Peyer's patch (tissue), 4 donors: ENCODE data around the gene SMPD1.

ENCODE experiments used
- POLR2A ChIP-seq, 2 donors: fragments of 450-650 bp; IDR thresholded peaks; one replicate each; pipeline ENCODE4 v1.5.1; 2017; ENCODE audit warnings: antibody characterized with exemption in 2 of 2, mild to moderate bottlenecking in 2 of 2, moderate library complexity in 2 of 2
- TF ChIP-seq, protein P1 (sequence below), 6 experiments: fragments of 450-650 bp in 4 of 6; fragments of 200-600 bp in 2 of 6; sonication (generic) in 1 of 6; IDR thresholded peaks; one replicate each; pipeline ENCODE4 v1.5.1; 2017 to 2019; ENCODE audit warnings: antibody characterized with exemption in 6 of 6, mild to moderate bottlenecking in 3 of 6, moderate library complexity in 1 of 6

GRCh38 chr11:6400431-6401345 lies 10.4 kb downstream of the SMPD1 start:
- TF ChIP-seq, protein P1, sequence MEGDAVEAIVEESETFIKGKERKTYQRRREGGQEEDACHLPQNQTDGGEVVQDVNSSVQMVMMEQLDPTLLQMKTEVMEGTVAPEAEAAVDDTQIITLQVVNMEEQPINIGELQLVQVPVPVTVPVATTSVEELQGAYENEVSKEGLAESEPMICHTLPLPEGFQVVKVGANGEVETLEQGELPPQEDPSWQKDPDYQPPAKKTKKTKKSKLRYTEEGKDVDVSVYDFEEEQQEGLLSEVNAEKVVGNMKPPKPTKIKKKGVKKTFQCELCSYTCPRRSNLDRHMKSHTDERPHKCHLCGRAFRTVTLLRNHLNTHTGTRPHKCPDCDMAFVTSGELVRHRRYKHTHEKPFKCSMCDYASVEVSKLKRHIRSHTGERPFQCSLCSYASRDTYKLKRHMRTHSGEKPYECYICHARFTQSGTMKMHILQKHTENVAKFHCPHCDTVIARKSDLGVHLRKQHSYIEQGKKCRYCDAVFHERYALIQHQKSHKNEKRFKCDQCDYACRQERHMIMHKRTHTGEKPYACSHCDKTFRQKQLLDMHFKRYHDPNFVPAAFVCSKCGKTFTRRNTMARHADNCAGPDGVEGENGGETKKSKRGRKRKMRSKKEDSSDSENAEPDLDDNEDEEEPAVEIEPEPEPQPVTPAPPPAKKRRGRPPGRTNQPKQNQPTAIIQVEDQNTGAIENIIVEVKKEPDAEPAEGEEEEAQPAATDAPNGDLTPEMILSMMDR (IDR thresholded peaks at IDR 0.05) = no peak
- TF ChIP-seq POLR2A (IDR thresholded peaks at IDR 0.05) = no peak
